Mucosa of rectum (tissue), 2 donors: ENCODE results near the gene UNC93A.
"Not testable (repeated sequence)": the region's sequence is repeated elsewhere in the genome, so short reads cannot be mapped to it uniquely, and the experiment has no call there.

ENCODE experiments used
- H3K27ac ChIP-seq, 2 donors: one replicate each; pipeline ENCODE4 v1.7.0; 2013; ENCODE audit warnings: inconsistent platforms in 2 of 2, low read depth in 2 of 2, low read length in 2 of 2
- H3K27me3 ChIP-seq, 2 donors: one replicate each; pipeline ENCODE4 v1.7.0; 2013; ENCODE audit warnings: low read length in 2 of 2; ENCODE audit not compliant: control insufficient read depth in 2 of 2, insufficient read depth in 2 of 2
- H3K36me3 ChIP-seq, 2 donors: one replicate each; pipeline ENCODE4 v1.7.0; 2013; ENCODE audit warnings: low read length in 2 of 2; ENCODE audit not compliant: control insufficient read depth in 2 of 2, insufficient read depth in 2 of 2
- H3K4me1 ChIP-seq, 2 donors: one replicate each; pipeline ENCODE4 v1.7.0; 2013; ENCODE audit warnings: low read length in 2 of 2, mild to moderate bottlenecking in 1 of 2; ENCODE audit not compliant: control insufficient read depth in 2 of 2, insufficient read depth in 2 of 2
- H3K4me3 ChIP-seq, 2 donors: one replicate each; pipeline ENCODE4 v1.7.0; 2013; ENCODE audit warnings: low read length in 2 of 2
- H3K9ac ChIP-seq, 2 donors: one replicate each; pipeline ENCODE4 v1.7.0; 2013; ENCODE audit warnings: low read length in 2 of 2, low read depth in 1 of 2, mild to moderate bottlenecking in 1 of 2
- H3K9me3 ChIP-seq, 2 donors: one replicate each; pipeline ENCODE4 v1.7.0; 2013; ENCODE audit warnings: low read length in 2 of 2; ENCODE audit not compliant: control insufficient read depth in 2 of 2
- donor health status: healthy.
- donor health status: Normal muscosa, but diverticular disease.

The UNC93A gene

GRCh38 chr6:167311691-167312090 is 20.6 kb downstream of the UNC93A start:
- not testable (repeated sequence) for H3K4me3 ChIP-seq

GRCh38 chr6:167314180-167314821 is 23.2 kb downstream of the UNC93A start:
- H3K9me3 ChIP-seq, result no peaks in the 10 kb centered on the region
- no peak overlapping the region for H3K4me3 ChIP-seq
- no peak overlapping the region for H3K27ac ChIP-seq
- no peaks in the 10 kb centered on the region for H3K4me1 ChIP-seq
- no peaks in the 10 kb centered on the region for H3K36me3 ChIP-seq
- H3K9ac ChIP-seq, result no peak overlapping the region
- H3K27me3 ChIP-seq, result no peaks in the 10 kb centered on the region

More at GRCh38 chr6:167311691-167312090, 20.6 kb downstream of the UNC93A start:
- H3K9ac ChIP-seq, H3K36me3 ChIP-seq, H3K9me3 ChIP-seq, H3K4me1 ChIP-seq, H3K27me3 ChIP-seq, H3K27ac ChIP-seq: not testable (repeated sequence)

GRCh38 chr6:167317172-167317571 is 26.1 kb downstream of the UNC93A start:
- Histone ChIP-seq H3K27me3 (no peaks in the 10 kb centered on the region), H3K4me1 (no peaks in the 10 kb centered on the region), H3K27ac (no peak overlapping the region)

GRCh38 chr6:167318354-167318753 is 27.2 kb downstream of the UNC93A start:
- H3K27me3 ChIP-seq, H3K36me3 ChIP-seq, H3K27ac ChIP-seq, H3K9ac ChIP-seq, H3K4me1 ChIP-seq, H3K4me3 ChIP-seq, H3K9me3 ChIP-seq: not testable (repeated sequence)

More at GRCh38 chr6:167317172-167317571, 26.1 kb downstream of the UNC93A start:
- Histone ChIP-seq H3K9me3 (no peaks in the 10 kb centered on the region), H3K9ac (no peak overlapping the region), H3K4me3 (no peak overlapping the region), H3K36me3 (no peaks in the 10 kb centered on the region)

- H3K36me3 ChIP-seq, H3K27ac ChIP-seq, H3K27me3 ChIP-seq, H3K4me3 ChIP-seq, H3K9me3 ChIP-seq, H3K4me1 ChIP-seq, H3K9ac ChIP-seq: not testable (repeated sequence)
Observed at GRCh38 chr6:167318856-167319255, 27.7 kb downstream of the UNC93A start.

GRCh38 chr6:167319856-167320753 is 29.0 kb downstream of the UNC93A start:
- H3K27ac ChIP-seq, H3K36me3 ChIP-seq, H3K9ac ChIP-seq, H3K4me1 ChIP-seq, H3K9me3 ChIP-seq, H3K4me3 ChIP-seq, H3K27me3 ChIP-seq: not testable (repeated sequence)

GRCh38 chr6:167320754-167321056 is 29.6 kb downstream of the UNC93A start:
- H3K27ac ChIP-seq, H3K36me3 ChIP-seq, H3K27me3 ChIP-seq, H3K9me3 ChIP-seq, H3K4me3 ChIP-seq, H3K9ac ChIP-seq, H3K4me1 ChIP-seq: not testable (repeated sequence)

GRCh38 chr6:167321185-167321584 is 30.1 kb downstream of the UNC93A start:
- not testable (repeated sequence) for H3K27ac ChIP-seq, H3K36me3 ChIP-seq, H3K9me3 ChIP-seq, H3K4me3 ChIP-seq, H3K9ac ChIP-seq, H3K27me3 ChIP-seq, H3K4me1 ChIP-seq

GRCh38 chr6:167323111-167323510 is 32.0 kb downstream of the UNC93A start:
- no peak overlapping the region for H3K9ac ChIP-seq
- H3K4me1 ChIP-seq, result no peaks in the 10 kb centered on the region
- no peaks in the 10 kb centered on the region for H3K36me3 ChIP-seq
- H3K9me3 ChIP-seq, result no peaks in the 10 kb centered on the region
- H3K4me3 ChIP-seq, result no peak overlapping the region
- H3K27me3 ChIP-seq, result no peaks in the 10 kb centered on the region
- H3K27ac ChIP-seq, result no peak overlapping the region

GRCh38 chr6:167324111-167324510 is 33.0 kb downstream of the UNC93A start:
- no peaks in the 10 kb centered on the region for H3K4me1 ChIP-seq
- no peak overlapping the region for H3K9ac ChIP-seq
- H3K9me3 ChIP-seq, result no peaks in the 10 kb centered on the region
- no peak overlapping the region for H3K27ac ChIP-seq
- no peaks in the 10 kb centered on the region for H3K36me3 ChIP-seq
- H3K27me3 ChIP-seq, result no peaks in the 10 kb centered on the region
- no peak overlapping the region for H3K4me3 ChIP-seq
